Measurements from ENCODE around the gene KCNH1.

DNA sequence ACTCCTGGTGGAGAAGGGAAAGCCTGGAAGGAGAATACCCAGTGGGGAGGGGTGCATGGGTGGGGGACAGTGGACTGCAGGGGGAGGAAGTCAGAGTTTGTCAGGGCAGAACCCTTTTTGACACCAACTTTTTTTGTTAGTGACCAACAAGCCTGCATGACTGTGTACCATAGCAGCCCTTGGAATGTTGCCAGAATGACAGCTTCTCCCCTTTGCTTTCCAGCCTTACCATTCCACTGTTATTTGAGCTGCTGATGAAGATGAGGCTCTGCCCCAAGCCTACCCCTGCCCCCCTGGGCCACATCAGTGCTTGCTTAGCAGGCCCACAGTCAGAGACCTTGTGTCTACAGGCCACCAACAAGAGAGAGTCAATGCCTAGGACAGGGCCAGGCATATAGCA lies 464.0 kb downstream of the KCNH1 start:
- TF ChIP-seq, protein P1, sequence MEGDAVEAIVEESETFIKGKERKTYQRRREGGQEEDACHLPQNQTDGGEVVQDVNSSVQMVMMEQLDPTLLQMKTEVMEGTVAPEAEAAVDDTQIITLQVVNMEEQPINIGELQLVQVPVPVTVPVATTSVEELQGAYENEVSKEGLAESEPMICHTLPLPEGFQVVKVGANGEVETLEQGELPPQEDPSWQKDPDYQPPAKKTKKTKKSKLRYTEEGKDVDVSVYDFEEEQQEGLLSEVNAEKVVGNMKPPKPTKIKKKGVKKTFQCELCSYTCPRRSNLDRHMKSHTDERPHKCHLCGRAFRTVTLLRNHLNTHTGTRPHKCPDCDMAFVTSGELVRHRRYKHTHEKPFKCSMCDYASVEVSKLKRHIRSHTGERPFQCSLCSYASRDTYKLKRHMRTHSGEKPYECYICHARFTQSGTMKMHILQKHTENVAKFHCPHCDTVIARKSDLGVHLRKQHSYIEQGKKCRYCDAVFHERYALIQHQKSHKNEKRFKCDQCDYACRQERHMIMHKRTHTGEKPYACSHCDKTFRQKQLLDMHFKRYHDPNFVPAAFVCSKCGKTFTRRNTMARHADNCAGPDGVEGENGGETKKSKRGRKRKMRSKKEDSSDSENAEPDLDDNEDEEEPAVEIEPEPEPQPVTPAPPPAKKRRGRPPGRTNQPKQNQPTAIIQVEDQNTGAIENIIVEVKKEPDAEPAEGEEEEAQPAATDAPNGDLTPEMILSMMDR (IDR thresholded peaks at IDR 0.05), result no peak
- TF ChIP-seq POLR2A (IDR thresholded peaks at IDR 0.05) (no peak), POLR2AphosphoS5 (IDR thresholded peaks at IDR 0.05) (no peak)

All from prostate gland (tissue), 2 donors.